ENCODE results near the gene RTN4IP1. TPM values are rescaled to one million over a fixed set of nuclear protein-coding genes. Genes with fewer than 3 reads are reported as not detected.

RTN4IP1 gene
- total and polyA plus RNA-seq, 9 of the 15 experiments (the other 6 are each of a cell fraction or from before 2014, with no cell fraction given): 17.9 to 46.0 (median 22.2) TPM

DNA sequence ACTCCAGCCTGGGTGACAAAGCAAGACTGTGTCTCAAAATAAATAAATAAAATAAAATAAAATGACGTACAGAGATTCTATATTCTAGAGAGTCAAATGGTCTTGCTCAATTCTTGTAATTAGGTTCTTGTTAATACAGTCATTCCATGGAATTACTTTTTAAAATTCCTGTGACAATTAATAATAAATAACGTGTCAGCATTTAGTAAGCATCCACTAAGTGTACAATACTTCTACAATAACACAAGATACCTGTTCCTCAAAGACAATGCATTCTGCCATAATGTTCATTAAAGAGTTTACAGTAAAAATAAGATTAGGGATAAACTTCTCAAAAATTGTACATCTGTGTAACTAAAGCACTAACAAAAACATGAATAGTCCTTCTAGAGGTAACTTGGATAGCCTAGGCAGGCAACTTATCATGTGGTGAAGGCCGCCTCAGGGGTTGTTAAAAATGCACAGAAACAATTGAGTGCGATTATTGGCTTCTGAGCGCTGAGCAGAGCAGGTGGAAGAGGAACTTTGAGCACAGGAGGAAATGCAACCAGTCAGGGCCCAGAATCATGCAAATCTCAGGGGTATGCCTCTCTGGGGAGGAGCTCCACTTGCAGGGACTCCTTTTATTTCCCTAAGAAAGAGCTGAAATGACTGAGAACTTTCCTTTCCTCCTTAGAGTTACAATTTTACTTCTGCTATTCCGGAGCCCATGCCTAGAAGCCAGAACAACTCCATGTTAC, 37.2 kb upstream of the RTN4IP1 start:
- no peak for DNase-seq (ENCODE audit: extremely low read depth in 1 of 4, low spot score in 3 of 4)
- ChIA-PET POLR2A (no interaction called here), CTCF (ENCODE audit: low intra/inter-chr PET ratio) (no interaction called here)
- Histone ChIP-seq H3K9me1 (ENCODE audit: control insufficient read depth, insufficient read depth, low read length) (no peaks in the 10 kb centered on the region), H2AFZ (ENCODE audit: low read depth, low read length) (no peak overlapping the region), H3K9me3 (replicated peaks; ENCODE audit: control insufficient read depth, insufficient read depth, low read depth, low read length) (no peaks in the 10 kb centered on the region), H3K36me3 (ENCODE audit: control insufficient read depth, insufficient read depth, low read length) (peaks cover 39% of the 10 kb centered on the region), H3K27ac (ENCODE audit: extremely low read depth, low read depth, low read length) (no peak overlapping the region), H3K27me3 (ENCODE audit: control insufficient read depth in 2 of 2, insufficient read depth in 2 of 2, low read length in 2 of 2) (no peaks in the 10 kb centered on the region), H3K4me3 (no peak overlapping the region), H3K79me2 (ENCODE audit: control insufficient read depth, insufficient read depth, low read length) (no peaks in the 10 kb centered on the region), H4K20me1 (replicated peaks; ENCODE audit: control insufficient read depth, insufficient read depth, low read length) (no peaks in the 10 kb centered on the region), H3K9ac (ENCODE audit: insufficient read depth in 1 of 2, low read depth in 2 of 2, low read length in 2 of 2) (no peak overlapping the region), H3K4me1 (replicated peaks in 1 of 2; ENCODE audit: control insufficient read depth in 2 of 2, insufficient read depth in 2 of 2, low read length in 2 of 2) (no peaks in the 10 kb centered on the region), H3K4me2 (ENCODE audit: insufficient read depth, low read length) (no peak overlapping the region)
- TF ChIP-seq POLR2A (conservative IDR thresholded peaks at IDR 0.05): peak; percentile 36; the same call in 1 of the 2 replicates
- TF ChIP-seq MAFK (IDR thresholded peaks at IDR 0.05; ENCODE audit: low read length): peak; percentile 9; the same call in 1 of the 2 replicates
- no peak for TF ChIP-seq ZNF561 (CRISPR knock-in tag; conservative IDR thresholded peaks at IDR 0.05)
- no peak for TF ChIP-seq ZNF436 (CRISPR knock-in tag; IDR thresholded peaks at IDR 0.05)
- 0 out of 2 replicates have a peak, but pooled peaks have one; percentile 14 for TF ChIP-seq MAFF (IDR thresholded peaks at IDR 0.05; ENCODE audit: low read length)
- TF ChIP-seq ZNF316 (IDR thresholded peaks at IDR 0.05): peak; percentile 72
- no peak for TF ChIP-seq MCM5 (IDR thresholded peaks at IDR 0.05; ENCODE audit: low read depth)
- no peak for TF ChIP-seq NR2C1 (IDR thresholded peaks at IDR 0.05)
- no peak for TF ChIP-seq NR2C1 (tag; IDR thresholded peaks at IDR 0.05)
- TF ChIP-seq HNRNPLL (IDR thresholded peaks at IDR 0.05; ENCODE audit: low read depth, low read length, poor library complexity, severe bottlenecking): no peak
- 0 out of 2 replicates have a peak, but pooled peaks have one; percentile 13 for TF ChIP-seq C11orf30 (IDR thresholded peaks at IDR 0.05; ENCODE audit: low read depth)
- no TSS peak for BruUV-seq (replicated peaks)
- no peak for ATAC-seq
- no peak for FAIRE-seq
- 97% methylated on average over 6 of the region's 6 CpGs for WGBS (ENCODE audit: insufficient coverage, low coverage, missing lambda C conversion rate)
- intact Hi-C loops (cut with micrococcal nuclease) (no loop called here), in situ Hi-C loops (cut with MboI) (no loop called here)

Measured in K562 (cell line).